NCI-H146 (cell line): ENCODE measurements around the gene TMEM18.

Source experiments
- DNase-seq: peaks from one replicate; lab custom pipeline; 2025; lab: John Stamatoyannopoulos, UW

The TMEM18 gene

DNA sequence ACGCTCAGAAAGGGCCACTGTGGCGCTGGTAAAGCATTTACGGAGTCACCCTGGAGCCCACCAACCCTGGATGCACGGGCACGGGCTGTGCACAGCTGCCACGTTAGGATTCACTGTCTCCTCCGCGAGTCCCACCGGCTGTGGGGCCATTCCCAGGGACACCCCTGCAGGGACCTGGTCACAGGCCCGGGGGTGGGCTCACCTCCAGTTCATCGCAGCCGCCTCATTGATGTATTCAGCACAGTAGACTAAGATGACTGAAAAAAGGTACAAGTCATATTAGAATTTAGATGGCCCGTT lies 4.7 kb downstream of the TMEM18 start:
- DNase-seq, result no peak

DNA sequence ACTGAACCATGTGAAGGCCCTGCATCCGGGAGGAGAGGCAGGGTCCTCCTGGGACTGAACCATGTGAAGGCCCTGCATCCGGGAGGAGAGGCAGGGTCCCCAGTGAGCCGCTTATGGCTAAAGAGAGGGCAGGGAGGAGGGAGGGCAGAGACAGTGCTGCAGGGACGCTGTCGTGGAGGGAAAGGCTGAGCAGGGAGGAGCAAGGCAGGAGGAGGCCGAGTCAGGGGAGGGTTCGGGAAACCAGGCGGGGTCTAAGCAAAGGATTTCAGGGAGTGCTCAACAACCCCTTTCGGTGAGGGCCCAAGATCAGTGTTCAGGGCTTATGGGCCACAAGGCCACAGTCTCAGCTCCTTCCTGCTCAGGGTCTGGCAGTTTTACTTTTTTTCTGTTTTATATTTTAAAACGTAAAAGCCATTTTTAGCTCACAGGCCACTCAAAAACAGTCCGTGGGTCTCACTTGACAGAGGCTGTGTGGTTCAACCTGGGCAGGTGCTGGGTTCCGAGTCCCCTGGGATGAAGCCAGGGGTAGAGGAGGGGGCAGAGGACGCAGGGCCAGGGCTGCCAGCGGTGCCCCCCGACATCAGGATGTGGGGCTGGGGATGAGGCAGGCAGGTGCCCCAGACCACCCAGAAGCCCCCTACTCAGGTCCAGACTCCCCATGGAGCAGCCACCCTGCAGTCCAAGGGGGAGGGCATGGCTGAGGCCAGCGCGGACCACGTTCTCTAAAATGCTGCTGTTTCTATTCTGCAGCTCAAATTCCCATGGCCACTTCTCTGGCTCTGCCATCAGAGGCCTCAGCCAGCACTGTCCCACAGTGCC lies 5.2 kb downstream of the TMEM18 start:
- no peak for DNase-seq

DNA sequence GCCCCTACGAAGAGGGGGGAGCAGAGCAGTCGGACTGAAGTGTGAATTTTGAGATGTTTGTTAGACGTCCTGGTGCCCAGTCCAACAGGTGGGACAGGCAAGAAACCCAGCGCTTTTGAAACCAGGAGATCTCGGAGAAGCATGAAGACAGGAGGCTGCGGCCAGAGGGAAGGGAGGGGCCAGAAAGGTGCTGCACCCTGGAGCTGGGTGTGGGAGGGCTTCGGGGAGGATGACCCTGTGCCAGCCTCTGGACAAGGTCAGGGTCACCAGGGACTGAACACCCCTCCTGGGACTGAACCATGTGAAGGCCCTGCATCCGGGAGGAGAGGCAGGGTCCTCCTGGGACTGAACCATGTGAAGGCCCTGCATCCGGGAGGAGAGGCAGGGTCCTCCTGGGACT lies 6.1 kb downstream of the TMEM18 start:
- DNase-seq, result no peak

DNA sequence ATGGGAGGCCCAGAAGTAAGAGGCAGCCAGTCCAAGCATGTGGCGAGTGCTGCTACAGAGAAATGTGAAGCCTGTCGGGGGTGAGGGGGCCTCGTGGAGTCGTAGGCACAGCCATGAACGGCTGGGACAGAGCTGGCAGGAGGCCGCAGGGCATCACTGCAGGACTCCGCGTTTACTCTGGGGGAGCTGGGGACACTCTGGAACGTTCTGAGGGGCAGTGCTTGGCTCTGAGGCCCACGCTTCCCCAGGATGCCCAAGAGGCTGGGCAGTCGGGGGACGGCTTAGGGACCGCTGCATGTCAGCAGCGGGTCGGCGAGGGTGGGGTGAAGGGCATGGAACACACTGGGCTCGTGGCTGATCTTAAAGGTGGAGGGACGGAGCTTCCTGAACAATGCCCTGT lies 6.6 kb downstream of the TMEM18 start:
- no peak for DNase-seq

DNA sequence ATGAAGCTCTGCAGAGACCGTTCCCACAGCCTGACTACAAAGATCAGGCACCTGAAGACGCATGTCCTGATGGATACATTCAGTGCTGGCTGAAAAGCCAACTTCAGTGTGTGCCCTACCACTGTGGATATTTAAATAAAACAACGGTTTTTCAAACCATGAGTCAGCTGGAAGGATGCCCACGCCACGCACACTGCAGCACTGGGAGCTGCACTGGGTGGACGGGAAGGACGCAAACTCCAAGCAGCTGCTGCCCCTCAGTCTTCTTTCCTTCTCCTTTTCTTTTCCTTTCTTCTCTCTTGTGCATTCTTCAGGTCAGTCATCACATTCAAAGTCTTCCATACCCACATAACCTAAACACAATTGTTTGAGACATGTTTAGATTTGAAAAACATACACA lies 7.9 kb downstream of the TMEM18 start:
- DNase-seq, result no peak

DNA sequence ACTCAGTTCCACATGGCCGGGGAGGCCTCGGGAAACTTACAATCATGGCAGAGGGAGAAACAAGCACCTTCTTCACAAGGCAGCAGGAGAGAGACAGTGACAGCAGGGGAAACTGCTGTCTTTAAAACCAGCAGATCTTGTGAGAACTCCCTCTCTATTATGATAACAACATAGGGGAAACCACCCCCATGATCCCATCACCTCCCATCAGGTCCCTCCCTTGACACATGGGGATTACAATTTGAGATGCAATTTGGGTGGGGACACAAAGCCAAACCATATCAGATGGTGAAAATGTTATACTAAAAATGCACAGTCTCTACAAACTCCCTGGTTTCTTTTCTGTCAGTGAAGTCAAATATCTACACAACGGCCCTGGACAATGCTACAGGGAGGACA lies 9.2 kb downstream of the TMEM18 start:
- DNase-seq, result no peak

DNA sequence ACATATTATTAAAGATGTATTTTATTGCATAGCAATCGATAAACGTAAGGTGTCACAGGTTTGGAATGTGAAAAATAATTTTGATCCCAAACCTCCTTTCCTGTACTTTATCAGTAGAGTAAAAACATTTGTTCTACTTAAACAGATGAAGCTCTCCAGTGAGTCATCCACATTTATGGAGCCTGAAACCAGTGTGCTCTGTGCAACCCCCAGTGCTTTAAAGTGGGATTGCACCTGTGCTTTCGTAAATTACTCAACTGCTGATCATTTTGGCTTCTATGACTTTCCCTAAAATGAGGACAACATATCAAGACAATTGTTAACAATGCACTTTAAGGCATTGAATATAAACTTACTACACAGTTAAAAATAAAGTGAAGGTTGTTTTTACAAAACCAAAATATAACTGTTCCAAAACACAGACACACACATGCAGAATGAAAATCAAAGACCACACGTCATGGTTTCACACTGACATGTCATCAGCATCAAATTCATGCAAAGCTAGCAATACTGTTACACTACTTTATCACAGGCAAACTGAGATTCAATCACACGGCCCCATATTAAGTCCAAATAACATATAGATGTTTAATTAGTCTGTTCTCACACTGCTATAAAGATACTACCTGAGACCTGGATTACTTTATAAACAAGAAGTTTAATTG lies 9.7 kb downstream of the TMEM18 start:
- no peak for DNase-seq

DNA sequence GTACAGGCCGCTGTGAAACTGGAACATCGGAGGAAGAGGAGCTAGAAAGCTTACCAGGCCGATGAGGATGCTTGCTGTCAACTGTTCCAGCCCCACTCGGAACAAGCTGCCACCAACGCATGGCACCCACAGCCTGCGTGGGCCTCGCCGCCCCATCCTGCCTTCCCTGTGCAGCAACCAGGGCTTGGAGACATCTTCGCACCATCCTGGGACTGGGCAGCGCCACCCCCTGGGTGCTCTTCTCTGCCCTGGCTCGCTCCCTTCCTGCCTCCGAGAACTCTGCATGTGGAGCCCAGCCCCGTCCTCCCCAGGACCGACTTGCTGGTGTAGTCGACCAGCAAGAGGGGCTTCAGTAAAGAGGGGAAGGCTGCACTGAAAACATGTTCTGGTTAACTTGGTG lies 10.8 kb downstream of the TMEM18 start:
- DNase-seq, result no peak

DNA sequence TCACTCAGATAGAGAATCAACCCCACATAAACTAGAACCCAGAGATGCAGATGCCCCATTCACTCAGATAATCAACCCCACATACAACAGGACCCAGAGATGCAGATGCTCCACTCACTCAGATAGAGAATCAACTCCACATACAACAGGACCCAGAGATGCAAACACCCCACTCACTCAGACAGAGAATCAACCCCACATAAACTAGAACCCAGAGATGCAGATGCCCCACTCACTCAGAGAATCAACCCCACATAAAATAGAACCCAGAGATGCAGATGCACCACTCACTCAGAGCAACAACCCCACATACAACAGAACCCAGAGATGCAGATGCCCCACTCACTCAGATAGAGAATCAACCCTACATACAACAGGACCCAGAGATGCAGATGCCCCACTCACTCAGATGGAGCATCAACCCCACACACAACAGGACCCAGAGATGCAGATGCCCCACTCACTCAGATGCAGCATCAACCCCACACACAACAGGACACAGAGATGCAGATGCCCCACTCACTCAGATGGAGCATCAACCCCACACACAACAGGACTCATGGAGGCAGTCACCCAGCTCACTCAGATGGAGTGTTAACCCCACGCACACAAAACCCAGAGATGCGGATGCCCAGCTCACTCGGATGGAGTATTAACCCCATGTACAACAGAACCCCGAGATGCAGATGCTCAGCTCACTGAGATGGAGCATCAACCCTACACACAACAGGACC lies 11.7 kb downstream of the TMEM18 start:
- no peak for DNase-seq

DNA sequence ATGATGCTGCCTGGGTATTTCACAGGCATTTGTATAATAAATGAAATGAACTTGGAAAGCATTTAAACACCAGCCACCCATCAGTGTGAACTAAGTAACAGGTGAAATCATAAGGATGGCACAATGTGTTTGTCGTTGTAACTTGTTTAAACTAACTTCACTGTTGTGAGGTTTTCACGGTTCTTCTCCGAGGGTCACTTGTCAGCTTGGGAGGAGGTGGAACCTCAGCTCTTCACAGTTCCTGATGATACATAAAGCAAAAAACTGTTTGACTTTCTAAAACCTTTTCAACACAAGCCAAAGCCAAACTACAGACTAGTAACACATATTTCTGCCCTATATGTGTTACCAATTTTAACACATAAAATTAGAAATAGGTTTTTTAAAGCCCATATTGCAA lies 13.1 kb downstream of the TMEM18 start:
- no peak for DNase-seq

DNA sequence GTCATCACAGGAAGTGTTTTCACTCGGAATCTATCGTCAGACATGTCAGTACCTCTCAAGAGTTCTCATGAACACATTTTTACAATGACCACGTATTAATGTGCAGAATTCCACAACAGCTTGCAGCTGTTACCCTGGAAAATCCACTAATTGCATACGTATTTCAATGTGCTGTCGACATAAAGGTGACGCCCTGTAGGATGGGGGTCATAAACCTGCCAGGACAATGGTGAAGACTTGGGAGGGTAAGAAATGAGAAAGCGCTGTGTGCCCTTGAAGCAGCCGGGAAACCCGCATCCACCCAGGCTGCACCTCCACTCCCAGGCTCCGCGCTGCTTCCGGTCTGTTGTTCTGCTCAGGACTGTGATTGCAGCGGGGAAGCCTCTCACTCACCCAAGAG lies 14.0 kb downstream of the TMEM18 start:
- no peak for DNase-seq

DNA sequence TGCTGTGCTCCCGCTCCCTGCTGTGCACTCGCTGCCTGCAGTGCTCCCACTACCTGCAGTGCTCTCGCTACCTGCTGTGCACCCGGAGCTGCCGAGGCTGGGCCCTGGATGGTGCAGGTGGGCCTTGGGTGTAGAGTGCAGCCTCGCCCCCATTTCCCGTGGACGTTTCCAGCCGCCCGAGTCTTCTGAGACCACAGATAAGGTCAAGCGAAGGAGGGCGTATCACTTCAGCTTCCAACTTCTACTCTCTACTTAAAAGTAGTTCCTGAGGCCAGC lies 15.9 kb downstream of the TMEM18 start:
- no peak for DNase-seq

DNA sequence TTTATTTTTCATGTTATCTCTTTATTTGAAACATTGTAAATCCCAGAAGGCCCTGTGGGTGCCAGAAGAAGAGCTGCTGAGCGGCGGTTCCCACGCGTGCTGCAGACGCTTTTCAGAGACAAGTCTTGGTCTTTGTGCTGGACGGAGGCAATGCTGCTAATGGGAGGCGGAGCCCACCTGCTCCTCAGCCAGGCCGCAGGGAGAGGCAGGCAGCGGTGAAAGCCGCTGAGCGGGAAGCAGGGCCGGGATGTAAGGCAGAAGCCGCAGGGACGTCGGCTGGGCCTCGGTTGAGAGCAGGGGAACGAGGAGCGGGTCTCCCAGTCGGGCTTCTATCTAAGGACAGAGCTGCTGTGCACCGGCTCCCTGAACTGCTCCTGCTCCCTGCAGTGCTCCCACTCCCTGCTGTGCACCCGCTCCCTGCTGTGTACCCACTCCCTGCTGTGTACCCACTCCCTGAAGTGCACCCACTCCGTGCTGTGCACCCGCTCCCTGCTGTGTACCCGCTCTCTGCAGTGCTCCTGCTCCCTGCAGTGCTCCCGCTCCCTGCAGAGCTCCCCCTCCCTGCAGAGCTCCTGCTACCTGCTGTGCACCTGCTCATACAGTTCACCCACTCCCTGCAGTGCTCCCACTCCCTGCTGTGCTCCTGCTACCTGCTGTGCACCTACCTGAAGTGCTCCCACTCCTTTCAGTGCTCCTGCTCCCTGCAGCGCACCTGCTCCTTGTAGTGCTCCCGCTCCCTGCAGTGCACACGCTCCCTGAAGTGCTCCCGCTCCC lies 16.4 kb downstream of the TMEM18 start:
- peak; percentile 38 for DNase-seq

DNA sequence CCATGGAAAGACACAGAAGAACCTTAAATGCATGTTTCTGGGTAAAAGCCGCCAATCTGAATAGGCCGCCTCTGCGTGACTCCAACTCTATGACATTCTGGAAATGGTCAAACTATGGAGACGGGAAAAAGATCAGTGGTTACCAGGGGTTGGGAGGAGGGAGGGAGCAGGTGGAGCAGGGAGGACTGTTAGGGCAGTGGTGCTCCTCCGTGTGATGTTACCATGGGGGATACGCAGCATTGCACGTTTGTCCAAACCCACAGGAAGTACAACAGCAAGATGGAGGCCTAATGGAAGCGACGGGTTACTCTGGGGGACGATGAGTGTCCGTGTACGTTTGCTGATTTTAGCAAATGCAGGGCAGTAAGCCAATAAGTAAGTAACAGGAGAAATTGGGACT lies 17.2 kb downstream of the TMEM18 start:
- no peak for DNase-seq

DNA sequence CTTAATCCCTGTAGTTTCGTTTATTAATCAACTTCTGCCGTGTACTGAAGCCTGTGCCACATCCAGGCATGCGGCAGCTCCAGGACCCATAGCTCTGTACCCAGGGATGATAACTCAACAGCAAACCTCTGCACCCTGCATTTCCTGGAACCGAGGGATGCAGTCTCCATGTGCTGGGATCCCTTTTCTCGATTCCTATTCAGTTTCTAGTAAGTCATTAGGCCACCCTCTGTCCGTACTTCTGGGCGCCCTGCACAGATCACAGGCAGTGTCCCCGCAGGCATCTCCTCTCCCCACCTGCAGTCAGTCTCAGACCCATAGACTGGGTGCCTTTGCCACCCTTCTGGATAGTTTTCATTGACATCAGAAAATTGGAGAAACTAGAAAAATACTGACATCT lies 18.8 kb downstream of the TMEM18 start:
- DNase-seq, result no peak

DNA sequence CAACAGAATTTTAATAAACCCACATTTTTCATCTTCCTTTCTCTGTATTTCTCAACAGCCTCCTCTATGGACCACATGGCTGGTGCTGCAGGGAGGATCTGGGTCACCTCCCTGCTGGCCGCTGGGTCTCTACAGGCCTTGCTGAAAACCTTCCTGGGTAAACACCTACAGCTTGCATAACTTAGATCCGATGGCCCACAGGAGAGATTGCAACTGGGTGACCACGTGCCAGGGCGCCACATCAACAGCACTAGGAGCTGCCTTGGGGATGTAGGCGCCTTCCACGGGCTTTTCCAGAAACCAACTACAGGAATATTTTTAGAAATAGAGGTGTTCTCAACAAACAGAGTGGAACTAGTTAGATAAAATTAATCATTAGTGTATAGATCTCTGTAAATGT lies 19.4 kb downstream of the TMEM18 start:
- DNase-seq, result no peak

DNA sequence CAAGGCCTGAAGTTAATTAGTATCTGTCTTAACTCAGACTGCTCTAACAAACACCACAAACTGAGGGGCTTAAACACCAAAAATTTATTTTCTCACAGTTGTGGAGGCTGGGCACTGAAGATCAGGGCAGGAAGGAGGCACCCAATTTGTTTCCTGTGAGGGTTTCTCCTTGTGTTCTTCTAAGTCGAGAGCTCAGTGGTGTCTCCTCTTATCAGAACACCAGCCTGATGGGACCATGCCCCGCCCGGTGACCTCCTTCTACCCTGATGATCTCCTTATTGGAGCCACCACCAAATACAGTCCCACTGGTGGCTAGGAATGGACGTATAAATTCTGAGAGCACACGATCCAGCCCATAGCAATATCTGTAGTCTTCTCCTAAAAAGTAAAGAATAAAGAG lies 20.5 kb downstream of the TMEM18 start:
- DNase-seq, result no peak

DNA sequence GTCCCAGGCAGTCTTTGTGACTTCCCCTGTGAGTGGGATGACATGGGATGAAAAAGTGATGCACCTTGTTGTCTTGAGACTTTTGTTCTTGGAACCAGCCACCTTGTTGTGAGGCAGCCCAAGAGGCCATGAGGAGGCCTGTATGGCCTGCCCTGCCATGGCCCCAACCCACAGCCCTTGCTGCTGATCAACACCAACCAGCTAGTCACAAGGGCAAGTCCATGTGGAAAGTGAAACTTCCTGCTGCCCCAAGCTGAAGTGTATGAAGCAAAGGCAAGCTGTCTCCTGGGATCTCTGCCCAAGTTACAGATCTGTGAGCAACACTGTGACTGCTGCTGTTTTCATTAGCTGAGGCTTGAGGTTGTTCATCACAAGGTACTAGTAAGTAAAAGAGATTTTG lies 21.6 kb downstream of the TMEM18 start:
- DNase-seq, result no peak

DNA sequence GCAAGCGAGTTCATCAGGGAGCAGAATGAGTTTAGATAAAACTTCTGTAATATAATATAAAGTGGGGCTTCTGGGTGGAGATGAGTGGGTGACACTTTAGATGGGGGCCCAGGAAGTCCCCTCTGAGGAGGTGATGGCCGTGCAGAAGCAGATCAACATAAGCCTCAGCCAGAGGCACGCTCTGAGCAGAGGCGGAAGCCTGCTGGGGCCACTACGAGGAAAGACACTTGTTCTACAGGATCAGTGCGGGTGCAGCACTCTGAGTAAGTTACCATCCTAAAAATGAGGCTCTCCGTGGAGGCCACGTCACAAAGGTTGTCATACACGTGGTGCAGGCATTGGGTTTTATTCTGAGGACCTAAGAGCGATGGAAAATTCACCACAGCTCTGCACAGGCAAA lies 22.3 kb downstream of the TMEM18 start:
- DNase-seq, result no peak

DNA sequence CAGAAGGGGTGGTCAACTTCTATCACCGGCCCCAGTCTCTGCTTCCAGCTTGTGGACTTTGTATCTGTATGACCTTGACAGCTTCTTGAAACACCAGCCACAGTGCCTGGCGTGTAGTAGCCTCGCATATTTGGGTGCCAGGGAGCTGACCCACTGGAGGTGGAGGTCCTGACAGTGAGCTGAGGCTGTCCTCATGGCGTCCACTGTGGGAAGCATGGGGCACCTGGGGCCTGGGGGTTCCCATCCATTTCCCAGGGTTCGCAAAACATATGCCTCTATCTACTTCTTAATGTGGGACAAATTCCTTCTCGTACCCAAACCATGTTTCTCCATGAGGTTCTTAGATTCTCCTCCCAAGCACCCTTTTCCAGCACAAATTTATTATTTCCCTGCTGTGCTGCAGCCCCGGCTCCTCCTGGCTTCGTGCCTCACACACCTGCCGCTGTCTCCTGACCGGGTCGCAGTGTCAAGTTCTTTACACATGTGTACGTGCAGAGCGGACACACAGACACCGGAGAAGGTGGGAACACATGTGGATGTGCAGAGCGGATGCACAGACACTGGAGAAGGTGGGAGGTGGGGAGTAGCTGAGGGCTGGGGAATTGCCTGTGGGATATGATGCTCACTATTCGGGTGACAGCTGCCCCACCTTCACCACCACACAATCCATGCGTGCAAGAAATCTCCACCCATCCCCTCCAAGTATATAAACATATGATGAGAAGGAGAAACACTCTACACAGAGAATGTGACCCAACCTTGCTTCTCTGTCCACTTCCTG lies 23.4 kb downstream of the TMEM18 start:
- no peak for DNase-seq

DNA sequence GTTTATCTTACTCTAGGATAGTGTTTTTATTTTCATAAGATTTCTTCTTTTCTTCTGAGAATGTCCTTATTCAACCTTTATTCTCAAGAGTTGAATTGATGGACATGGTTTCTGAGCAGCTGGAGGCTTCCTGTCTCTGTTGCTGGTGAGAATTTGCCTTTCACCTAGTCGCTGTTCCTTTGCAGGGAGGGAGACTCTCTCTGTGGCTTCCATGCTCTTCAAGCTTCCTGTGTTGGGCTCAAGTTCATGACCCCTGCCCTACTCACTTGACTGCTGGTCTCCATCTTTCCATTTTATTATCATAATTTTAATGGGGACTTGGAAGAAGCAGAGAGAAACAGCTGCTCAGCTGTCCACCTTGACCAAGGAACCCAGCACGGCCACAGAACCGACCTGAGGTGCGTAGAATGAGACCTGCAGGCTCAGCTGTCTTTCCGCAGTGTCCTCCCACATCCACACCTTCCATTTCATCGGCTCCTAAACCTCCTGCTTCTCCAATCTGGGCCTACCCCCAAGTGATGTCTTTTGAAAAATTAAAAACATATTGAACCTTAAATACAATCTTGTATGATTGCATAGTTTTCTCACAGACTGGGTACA lies 24.2 kb downstream of the TMEM18 start:
- no peak for DNase-seq

DNA sequence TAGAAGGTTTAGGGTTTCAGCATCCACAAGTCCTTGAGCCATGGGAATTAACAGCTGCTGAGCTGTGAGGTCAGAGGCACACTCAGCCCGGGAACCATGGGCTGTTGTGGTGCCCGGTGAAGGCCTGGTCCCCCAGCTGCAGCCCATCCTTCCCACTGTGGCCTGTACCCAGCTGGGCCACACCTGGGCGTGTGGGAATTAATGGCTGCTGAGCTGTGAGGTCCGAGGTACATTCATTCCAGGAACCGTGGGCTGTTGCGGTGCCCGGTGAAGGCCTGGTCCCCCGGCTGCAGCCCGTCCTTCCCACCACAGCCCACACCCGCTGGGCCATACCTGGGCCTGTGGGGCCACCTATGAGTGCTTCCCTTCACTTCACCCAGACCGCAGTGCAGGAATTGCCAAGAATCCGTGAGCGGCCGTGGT lies 25.2 kb downstream of the TMEM18 start:
- no peak for DNase-seq
